Endothelial cell of umbilical vein (primary cell): Measurements from ENCODE around the gene CAMK2G. TPM values are rescaled to one million over a fixed set of nuclear protein-coding genes. Genes with fewer than 3 reads are reported as not detected.

Experiments
- BruUV-seq: library from RNA; stranded (reverse); fragments of 400-500 nt; replicated peaks from 2 replicates; lab custom pipeline; 2021; lab: Mats Ljungman, UMichigan
- CTCF ChIA-PET: fragments of 300-600, 350-600 bp; sonication (Branson Sonifier 250); formaldehyde crosslinking; loops from one replicate; lab custom pipeline; 2021; ENCODE audit warnings: antibody characterized with exemption, inconsistent platforms; lab: Charles Lee
- POLR2A ChIA-PET: fragments of 300-600, 350-600 bp; sonication (Branson Sonifier 250); formaldehyde crosslinking; loops from one replicate; lab custom pipeline; 2021; ENCODE audit warnings: antibody characterized with exemption, inconsistent platforms; lab: Charles Lee
- DNase-seq: peaks from one replicate; pipeline ENCODE4 v3.0.0-alpha.2; 2011; ENCODE audit warnings: low read depth, low spot score
- FAIRE-seq: peaks from 2 replicates; lab custom pipeline; 2011; peaks lifted over from hg19 to GRCh38; lab: Jason Lieb, UNC
- H2AFZ ChIP-seq: 2 replicates; pipeline ENCODE4 v1.6.0; 2012; ENCODE audit warnings: low read depth, low read length, control low read depth, inconsistent platforms
- H3K27ac ChIP-seq: 2 replicates; pipeline ENCODE4 v1.5.1; 2011; ENCODE audit warnings: low read depth, mild to moderate bottlenecking, control low read depth, low read length, moderate library complexity; ENCODE audit not compliant: insufficient read depth
- H3K27me3 ChIP-seq, 2 experiments: 2 replicates each; pipeline versions ENCODE4 v1.6.0 to v1.6.1; 2011; ENCODE audit warnings: low read length in 2 of 2, mixed read lengths in 1 of 2; ENCODE audit not compliant: control insufficient read depth in 2 of 2, insufficient read depth in 2 of 2
- H3K36me3 ChIP-seq, 2 experiments: 2 replicates in 1 of 2; 3 replicates in 1 of 2; pipeline ENCODE4 v1.5.1; 2011; ENCODE audit warnings: low read length in 2 of 2, mild to moderate bottlenecking in 1 of 2, moderate library complexity in 1 of 2; ENCODE audit not compliant: control insufficient read depth in 2 of 2, insufficient read depth in 2 of 2; ENCODE audit errors: extremely low read depth in 1 of 2
- H3K4me1 ChIP-seq: 3 replicates; pipeline ENCODE4 v1.5.1; 2011; ENCODE audit warnings: mild to moderate bottlenecking, low read length; ENCODE audit not compliant: control insufficient read depth, insufficient read depth; ENCODE audit errors: extremely low read depth
- H3K4me2 ChIP-seq: 2 replicates; pipeline ENCODE4 v1.6.1; 2011; ENCODE audit warnings: low read length, control low read depth, mixed read lengths; ENCODE audit not compliant: insufficient read depth
- H3K4me3 ChIP-seq, 3 experiments: fragments of 200-600 bp in 1 of 3; sonication (generic), shearing (Covaris generic) in 1 of 3; replicated peaks in 1 of 3; 2 replicates each; pipeline ENCODE4 v1.5.1; 2011 to 2016; ENCODE audit warnings: control low read depth in 3 of 3, low read length in 3 of 3, mild to moderate bottlenecking in 2 of 3, inconsistent platforms in 1 of 3, low read depth in 1 of 3, moderate library complexity in 1 of 3; ENCODE audit not compliant: insufficient read depth in 1 of 3
- H3K79me2 ChIP-seq: 2 replicates; pipeline ENCODE4 v1.6.0; 2012; ENCODE audit warnings: low read length, inconsistent platforms; ENCODE audit not compliant: control insufficient read depth, insufficient read depth
- H3K9ac ChIP-seq: replicated peaks from 2 replicates; pipeline ENCODE3; 2011; ENCODE audit warnings: low read length, control low read depth; ENCODE audit not compliant: insufficient read depth; ENCODE audit errors: extremely low read depth
- H3K9me1 ChIP-seq: replicated peaks from 3 replicates; pipeline ENCODE4 v1.6.0; 2011; ENCODE audit warnings: mild to moderate bottlenecking, low read length; ENCODE audit not compliant: control insufficient read depth, insufficient read depth; ENCODE audit errors: extremely low read depth
- H3K9me3 ChIP-seq: replicated peaks from 2 replicates; pipeline ENCODE4 v1.5.1; 2012; ENCODE audit warnings: low read length, inconsistent platforms; ENCODE audit not compliant: control insufficient read depth, insufficient read depth
- H4K20me1 ChIP-seq: replicated peaks from 2 replicates; pipeline ENCODE3; 2011; ENCODE audit warnings: mild to moderate bottlenecking, low read length; ENCODE audit not compliant: control insufficient read depth, insufficient read depth; ENCODE audit errors: extremely low read depth
- CTCF ChIP-seq, 2 donors: IDR thresholded peaks; 1 replicate in 1 of 2; 2 replicates in 1 of 2; pipeline ENCODE4 v1.5.1; 2011; ENCODE audit warnings: low read length in 2 of 2, mild to moderate bottlenecking in 2 of 2, moderate library complexity in 2 of 2, control low read depth in 1 of 2, inconsistent platforms in 1 of 2, low read depth in 1 of 2; ENCODE audit not compliant: insufficient read depth in 1 of 2; ENCODE audit errors: extremely low read depth in 1 of 2
- EZH2 ChIP-seq: IDR thresholded peaks from 2 replicates; pipeline ENCODE4 v1.6.1; 2012; ENCODE audit warnings: borderline replicate concordance, low read depth, mild to moderate bottlenecking, moderate library complexity, low read length, inconsistent platforms; ENCODE audit not compliant: severe bottlenecking
- FOS ChIP-seq: IDR thresholded peaks from 2 replicates; pipeline ENCODE4 v1.6.1; 2011; ENCODE audit warnings: mild to moderate bottlenecking, low read length, moderate library complexity, borderline replicate concordance; ENCODE audit not compliant: insufficient read depth
- GATA2 ChIP-seq: IDR thresholded peaks from 2 replicates; pipeline ENCODE4 v1.7.0; 2011; ENCODE audit warnings: low read depth, mild to moderate bottlenecking, moderate library complexity, mixed read lengths, low read length; ENCODE audit not compliant: insufficient read length, insufficient read depth
- JUN ChIP-seq: IDR thresholded peaks from 2 replicates; pipeline ENCODE4 v1.6.1; 2011; ENCODE audit warnings: borderline replicate concordance, low read depth; ENCODE audit not compliant: insufficient read length, insufficient read depth
- MAX ChIP-seq: IDR thresholded peaks from 2 replicates; pipeline ENCODE4 v1.6.1; 2011; ENCODE audit not compliant: insufficient read depth, insufficient read length
- MYC ChIP-seq: IDR thresholded peaks from one replicate; pipeline ENCODE4 v1.6.1; 2011; ENCODE audit warnings: mild to moderate bottlenecking, low read depth, low read length
- POLR2A ChIP-seq: IDR thresholded peaks from 2 replicates; pipeline ENCODE4 v1.6.1; 2012; ENCODE audit warnings: low read depth, mild to moderate bottlenecking, control low read depth, low read length
- POLR2AphosphoS5 ChIP-seq: IDR thresholded peaks from 2 replicates; pipeline ENCODE4 v1.6.1; 2012; ENCODE audit warnings: low read depth, mild to moderate bottlenecking, control low read depth, low read length, moderate library complexity; ENCODE audit not compliant: insufficient read depth
- dilution Hi-C: fragments of 300-500 bp; cut with MboI; formaldehyde crosslinking; loops from one replicate; pipeline ENCODE4 v1.15.0; 2019; ENCODE audit warnings: low sequenced_read_pairs; ENCODE audit not compliant: extremely low pct_ligation_motif_present
- intact Hi-C: fragments of 100-400 bp; cut with micrococcal nuclease; formaldehyde crosslinking; loops from one replicate; pipeline ENCODE4 v1.10.0; 2022
- polyA plus RNA-seq, 4 experiments: library from polyadenylated mRNA; depleted of rRNA in 3 of 4; stranded (reverse) in 3 of 4; unstranded in 1 of 4; fragments of >200 nt; gene quantifications; 2 replicates each; pipeline versions ENCODE4 v1.2.1 to v1.2.3, GENCODE V29; 2011 to 2012; ENCODE audit warnings: missing spikeins in 1 of 4
- total RNA-seq: library from RNA; stranded (reverse); gene quantifications from 2 replicates; pipeline ENCODE4 v1.2.3, GENCODE V29; 2021

Gene CAMK2G
- total and polyA plus RNA-seq, 2 donors (not counting 3 experiments of a cell fraction or from before 2014, with no cell fraction given) = 27.2 to 33.6 TPM

- TF ChIP-seq MYC = no peak
- no peak for TF ChIP-seq POLR2A
- TF ChIP-seq JUN = no peak
- no peak for TF ChIP-seq POLR2AphosphoS5
- no peak for TF ChIP-seq EZH2
- TF ChIP-seq MAX = no peak
- no peak for TF ChIP-seq GATA2
- TF ChIP-seq CTCF (IDR thresholded peaks at IDR 0.05; ENCODE audit: extremely low read depth in 1 of 2, insufficient read depth in 1 of 2, low read depth in 1 of 2, low read length in 2 of 2) = no peak
- no peak for TF ChIP-seq FOS
- H3K27me3 ChIP-seq = no peaks in the 10 kb centered on the region
- intact Hi-C loops (no loop called here), dilution Hi-C loops (no loop called here)
- H3K36me3 ChIP-seq = peaks cover 14 to 35% of the 10 kb centered on the region in 2 experiments
- no peak overlapping the region for H3K9ac ChIP-seq
- H3K9me1 ChIP-seq = no peaks in the 10 kb centered on the region
- no peak overlapping the region for H3K4me3 ChIP-seq
- H3K9me3 ChIP-seq = no peaks in the 10 kb centered on the region
- no peak overlapping the region for H3K4me2 ChIP-seq
- DNase-seq = no peak
- BruUV-seq = no TSS peak
- peaks cover 4% of the 10 kb centered on the region for H3K4me1 ChIP-seq
- no peak overlapping the region for H3K27ac ChIP-seq
- ChIA-PET POLR2A (no interaction called here), CTCF (interaction anchor here (0.6 to 1.3 kb wide), 2 partner anchors 10 to 13 kb away, joined by 3 to 4 read pairs; no protein-coding TSS in a partner anchor)
- no peaks in the 10 kb centered on the region for H4K20me1 ChIP-seq
- no peak overlapping the region for H2AFZ ChIP-seq
- no peaks in the 10 kb centered on the region for H3K79me2 ChIP-seq
- no peak for FAIRE-seq
These were observed 68.0 kb downstream of the CAMK2G start for GRCh38 chr10:73806176-73806950.
